GM12874 (cell line): ENCODE results near the gene CDO1.

ENCODE experiments used
- TF ChIP-seq, protein P1 (sequence below): IDR thresholded peaks from 2 replicates; pipeline ENCODE4 v1.5.1; 2011; ENCODE audit warnings: low read depth, mild to moderate bottlenecking, control low read depth, low read length, moderate library complexity; ENCODE audit not compliant: insufficient read depth

Gene CDO1

DNA sequence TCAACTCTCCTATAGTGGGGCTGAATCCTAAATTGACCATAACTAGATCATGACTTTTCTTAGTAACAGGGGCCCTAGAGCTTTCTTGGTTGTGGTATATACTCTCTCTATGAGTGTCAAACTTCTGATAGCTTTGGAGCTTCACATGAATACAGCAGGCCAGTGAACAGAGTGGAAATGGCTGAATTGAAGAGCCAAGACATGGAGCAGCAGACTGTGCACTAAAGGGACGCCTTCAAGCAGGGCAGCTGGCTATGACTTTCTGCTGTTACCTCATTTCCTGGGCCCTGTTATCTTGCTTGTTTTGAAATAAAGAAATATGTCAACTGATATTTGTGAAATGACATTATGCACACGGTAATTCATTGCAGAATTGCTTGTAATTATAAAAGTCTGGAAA, 16.4 kb downstream of the CDO1 start:
- TF ChIP-seq, protein P1, sequence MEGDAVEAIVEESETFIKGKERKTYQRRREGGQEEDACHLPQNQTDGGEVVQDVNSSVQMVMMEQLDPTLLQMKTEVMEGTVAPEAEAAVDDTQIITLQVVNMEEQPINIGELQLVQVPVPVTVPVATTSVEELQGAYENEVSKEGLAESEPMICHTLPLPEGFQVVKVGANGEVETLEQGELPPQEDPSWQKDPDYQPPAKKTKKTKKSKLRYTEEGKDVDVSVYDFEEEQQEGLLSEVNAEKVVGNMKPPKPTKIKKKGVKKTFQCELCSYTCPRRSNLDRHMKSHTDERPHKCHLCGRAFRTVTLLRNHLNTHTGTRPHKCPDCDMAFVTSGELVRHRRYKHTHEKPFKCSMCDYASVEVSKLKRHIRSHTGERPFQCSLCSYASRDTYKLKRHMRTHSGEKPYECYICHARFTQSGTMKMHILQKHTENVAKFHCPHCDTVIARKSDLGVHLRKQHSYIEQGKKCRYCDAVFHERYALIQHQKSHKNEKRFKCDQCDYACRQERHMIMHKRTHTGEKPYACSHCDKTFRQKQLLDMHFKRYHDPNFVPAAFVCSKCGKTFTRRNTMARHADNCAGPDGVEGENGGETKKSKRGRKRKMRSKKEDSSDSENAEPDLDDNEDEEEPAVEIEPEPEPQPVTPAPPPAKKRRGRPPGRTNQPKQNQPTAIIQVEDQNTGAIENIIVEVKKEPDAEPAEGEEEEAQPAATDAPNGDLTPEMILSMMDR, result no peak

DNA sequence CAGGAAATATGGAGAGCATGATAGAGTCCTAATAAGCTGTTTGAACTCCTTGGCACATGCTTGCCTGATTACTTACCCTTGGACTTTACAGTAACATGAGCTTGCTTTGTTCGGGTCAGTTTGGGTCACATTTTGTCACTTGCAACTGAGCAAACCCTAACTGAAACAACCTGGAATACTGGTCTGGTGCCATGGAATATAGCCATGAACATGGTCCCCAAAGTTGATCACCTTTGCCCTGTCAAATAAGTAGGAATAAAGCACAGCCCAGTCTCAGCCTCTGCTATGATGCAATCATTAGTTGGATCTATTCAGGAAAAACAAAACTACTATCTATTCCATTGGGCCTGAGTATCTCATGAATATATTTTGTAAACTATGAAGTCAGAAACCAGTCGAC, 18.2 kb downstream of the CDO1 start:
- TF ChIP-seq, protein P1, result no peak

DNA sequence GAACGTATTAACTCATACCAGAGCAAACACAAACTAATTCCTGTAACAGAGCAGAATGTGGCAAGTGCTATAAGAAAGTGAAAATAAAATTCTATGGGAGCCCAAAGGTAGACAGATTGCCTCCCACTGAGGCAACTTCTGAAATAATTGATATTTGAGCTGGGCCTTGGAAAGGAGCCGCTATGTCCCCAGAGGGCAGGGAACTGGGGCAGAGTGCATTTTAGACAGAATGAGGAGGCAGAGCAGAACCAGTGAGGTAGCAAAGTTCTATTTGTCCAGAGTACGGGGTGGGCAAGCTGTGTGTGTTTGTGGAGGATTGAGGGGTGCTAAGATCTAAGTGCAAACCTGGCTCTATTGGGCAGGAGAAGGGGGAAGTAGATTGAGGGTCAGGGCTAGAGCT, 19.8 kb downstream of the CDO1 start:
- TF ChIP-seq, protein P1, result no peak

DNA sequence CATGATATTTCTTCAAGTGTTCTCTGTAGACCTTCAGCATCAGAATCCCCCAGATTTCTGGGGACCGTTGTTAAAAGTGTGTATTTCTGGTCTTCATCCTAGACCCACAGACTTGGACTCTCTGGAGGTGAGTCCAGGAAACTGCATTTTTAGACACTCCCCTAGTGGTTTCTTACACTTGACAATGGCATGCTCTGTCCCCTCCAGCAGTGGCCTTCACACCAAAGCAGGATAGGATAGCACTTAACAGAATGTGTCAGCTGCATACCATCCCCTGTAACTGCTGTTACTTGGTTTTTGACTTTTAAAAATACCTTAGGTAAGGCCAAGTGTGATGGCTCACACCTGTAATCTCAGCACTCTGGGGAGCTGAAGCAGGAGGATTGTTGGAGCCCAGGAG, 20.8 kb downstream of the CDO1 start:
- TF ChIP-seq, protein P1, result no peak

DNA sequence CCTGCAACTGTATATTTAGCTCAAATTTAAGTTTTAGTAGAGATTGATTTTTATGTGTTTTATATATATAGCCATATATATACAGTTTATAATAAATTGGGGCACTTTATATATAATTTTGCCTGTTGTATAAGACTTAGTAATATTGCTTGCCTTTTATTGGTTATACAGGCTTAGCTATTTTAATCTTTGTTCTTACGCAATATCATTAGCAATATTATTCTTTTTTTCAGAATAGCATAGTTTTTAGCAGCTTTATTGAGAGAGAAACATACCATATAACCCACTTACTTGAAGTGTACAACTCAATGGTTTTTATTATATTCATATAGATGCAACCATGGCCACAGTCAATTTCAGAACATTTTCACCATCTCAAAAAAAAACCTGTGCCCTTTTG, 28.0 kb downstream of the CDO1 start:
- TF ChIP-seq, protein P1, result no peak

DNA sequence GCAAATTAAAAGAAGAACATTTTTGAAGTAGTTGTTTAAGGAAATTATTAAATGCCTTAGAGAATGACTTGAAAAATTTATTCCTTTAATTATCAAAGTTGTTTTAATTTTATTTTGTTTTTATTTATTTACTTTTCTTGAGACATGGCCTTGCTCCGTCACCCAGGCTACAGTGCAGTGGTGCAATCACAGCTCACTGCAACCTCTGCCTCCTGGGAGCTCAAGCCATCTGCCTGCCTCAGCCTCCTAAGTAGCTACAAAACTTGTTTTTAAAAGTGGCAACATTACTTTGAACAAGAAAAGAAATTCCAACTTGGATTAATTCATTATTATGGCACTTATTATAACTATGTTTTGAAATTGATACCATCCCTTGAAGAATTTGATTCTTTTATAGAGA, 29.0 kb downstream of the CDO1 start:
- TF ChIP-seq, protein P1, result no peak

DNA sequence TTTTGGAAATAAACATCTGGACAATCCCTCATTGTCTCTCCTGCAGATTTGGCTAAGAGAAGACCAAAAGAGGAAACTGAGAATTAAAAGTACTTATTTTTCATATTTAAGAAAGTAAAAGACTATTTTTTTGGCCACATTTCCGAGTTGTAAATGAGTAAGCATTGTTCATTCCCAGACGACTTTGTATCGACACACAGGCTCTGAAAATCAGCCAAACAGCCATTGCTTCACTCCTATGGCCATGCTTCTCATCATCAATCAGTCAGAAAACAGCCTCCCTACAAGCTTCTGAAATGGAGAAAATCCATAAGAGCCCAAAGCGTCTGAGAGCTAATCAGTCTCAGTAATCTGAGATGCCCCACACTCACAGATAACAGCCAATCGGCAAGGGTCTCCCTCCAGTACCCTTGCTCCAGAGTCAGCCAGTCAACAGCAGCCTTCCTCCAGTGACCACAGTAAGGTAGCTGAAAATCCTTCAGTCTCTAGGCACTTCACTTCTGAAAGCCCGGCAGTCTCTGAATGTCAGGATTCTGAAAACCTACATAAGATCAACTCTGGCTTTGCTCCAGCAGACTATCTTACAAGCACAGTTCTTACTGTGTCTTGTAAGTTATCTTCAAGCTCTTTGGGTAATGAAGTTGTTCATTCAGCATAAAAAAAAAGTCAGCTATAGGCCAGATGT, 30.9 kb downstream of the CDO1 start:
- TF ChIP-seq, protein P1, result no peak
